COLO829 (cell line): ENCODE results near the gene SETMAR.

Experiments used
- DNase-seq: peaks from one replicate; pipeline ENCODE4 v3.0.0; 2012; ENCODE audit warnings: low spot score

The SETMAR gene

DNA sequence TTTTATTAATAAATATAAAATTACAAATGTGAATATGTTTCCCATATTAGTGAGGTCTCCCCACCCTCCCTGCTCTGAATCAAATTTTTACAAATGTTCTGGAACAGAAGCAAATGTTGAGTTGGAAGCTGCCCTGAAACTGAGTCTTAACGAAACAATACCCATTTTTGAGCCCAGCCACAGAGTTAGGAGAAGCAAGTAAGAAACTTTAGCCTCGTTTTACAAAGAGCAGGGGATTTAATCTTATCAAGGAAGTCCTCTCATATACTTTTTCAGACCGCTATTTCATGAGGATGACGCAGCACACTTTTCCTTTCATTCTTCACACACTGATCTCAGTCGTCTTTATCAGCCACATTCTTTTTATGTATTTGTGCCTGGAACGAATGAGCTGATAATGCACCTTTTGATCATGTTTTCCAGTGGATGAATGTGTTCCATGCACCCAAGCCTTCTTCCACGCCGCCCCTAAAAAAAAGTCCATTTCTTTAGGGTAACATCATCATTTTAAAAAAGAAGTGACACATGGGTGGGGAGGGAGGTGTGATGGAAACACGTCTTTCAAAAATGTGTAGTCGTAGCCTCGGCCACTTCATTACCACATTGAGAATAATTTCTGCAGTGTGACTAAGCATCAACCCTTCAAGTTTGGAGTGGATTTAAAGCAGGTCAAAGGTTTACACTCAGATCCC, 48.1 kb downstream of the SETMAR start:
- no peak for DNase-seq

DNA sequence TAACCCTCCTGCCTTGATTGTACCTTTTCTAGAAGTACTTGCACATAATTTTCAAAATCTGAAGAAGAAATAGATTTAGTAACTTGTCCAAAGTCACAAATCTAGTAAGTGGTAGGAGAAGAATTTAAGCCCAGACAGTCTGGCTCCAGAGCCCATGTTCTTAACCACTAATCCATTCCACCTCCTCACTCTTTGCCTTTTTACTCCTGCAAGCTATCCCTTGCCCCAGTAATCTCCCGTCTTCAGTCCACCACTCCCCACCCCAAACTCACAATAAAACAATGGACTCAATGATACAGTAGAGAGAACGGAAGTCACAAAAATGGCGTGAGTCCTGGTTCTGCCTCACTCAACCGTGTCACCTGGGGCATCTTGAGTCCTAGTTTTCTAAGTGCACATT, 48.7 kb downstream of the SETMAR start:
- DNase-seq = no peak

DNA sequence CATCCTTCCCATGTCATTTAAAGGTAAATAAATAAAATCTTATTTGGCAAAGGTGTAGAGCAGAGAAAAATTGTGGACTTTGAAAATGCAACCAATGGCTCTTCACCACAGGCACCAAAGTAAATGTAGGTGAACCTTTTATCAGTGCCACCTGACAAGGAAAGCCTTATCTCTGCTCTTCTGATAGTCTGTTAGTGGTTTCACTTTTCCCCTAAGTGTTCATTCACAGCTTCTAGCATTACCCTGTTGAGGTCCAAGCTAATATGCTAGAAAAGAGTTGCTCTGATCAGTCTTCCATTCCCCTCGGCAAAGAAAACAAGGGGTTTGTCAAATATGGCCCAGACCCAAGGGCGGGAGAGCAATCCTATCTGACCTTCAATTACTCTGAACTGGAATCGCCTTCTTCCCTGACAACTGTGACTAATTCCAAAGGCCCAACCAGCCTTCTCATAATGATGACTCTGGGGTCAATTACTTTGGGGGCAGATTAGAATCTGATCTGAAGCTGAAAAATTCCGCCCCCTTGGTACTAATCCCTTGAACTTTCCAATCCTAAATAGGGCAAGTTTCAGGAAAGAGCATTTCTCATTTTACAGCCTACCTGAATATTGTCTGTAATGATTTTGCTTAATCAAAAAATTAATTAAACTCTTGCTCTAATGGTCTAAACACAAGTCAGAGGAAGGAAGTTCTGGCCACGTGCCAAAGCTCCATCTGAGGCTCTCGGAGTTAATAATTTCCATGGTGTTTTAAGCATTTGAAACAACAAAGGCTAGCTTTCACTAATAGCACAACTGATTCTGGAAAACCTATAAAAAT, 52.4 kb downstream of the SETMAR start:
- peak; percentile 28 for DNase-seq

DNA sequence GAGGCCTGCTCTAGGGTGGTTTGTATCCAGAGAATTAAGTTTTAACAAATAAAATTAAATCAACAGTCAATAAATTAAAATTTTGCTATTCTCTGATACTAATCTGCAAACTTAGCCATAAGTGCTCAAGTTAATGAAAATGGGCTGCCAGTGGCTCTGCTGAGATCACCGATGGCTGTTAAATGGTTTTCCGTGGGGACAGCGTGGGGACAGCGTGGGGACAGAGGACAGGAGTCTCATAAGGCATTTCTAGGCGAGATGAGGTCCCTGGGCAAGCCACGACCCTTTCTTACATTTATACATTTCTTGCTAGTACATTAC, 53.0 kb downstream of the SETMAR start:
- no peak for DNase-seq

DNA sequence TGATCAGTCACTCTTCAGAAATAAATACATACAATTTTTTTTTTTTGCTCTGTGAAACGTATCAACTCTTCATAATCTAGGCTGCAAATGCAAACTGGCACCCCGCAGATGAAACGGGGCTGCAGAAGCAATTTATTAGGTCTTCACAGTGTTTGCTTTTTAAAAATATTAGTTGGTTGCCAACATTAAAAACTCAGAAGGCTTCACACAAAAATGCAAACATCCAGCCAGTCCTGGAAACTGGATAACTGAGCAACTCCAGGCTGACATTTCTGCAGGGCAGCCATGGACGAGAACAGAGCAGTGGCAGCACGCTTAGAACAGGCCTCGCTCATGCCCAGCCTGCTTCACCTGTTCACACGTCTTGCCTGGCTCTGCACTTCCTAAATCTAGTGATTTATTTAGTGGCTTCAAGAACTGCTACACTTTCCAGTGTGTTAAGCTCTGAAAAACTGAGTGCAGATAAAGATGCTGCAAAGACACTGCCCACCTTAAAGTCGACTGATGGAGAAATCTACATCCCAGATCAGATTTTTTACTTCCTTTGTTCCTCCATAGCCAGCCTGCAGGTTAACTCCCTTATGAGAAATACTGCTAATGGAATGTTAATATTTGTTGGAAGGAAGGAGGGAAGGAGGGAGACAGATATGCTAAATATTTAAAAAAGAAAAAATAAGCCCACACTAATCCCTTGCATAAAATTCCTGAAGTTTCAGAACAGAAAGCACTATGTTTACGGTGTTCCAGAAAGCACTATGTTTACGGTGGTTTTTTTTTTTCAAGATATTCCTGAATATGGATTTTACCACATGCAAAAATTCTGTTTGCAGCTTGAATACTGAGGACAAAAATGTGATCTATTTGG, 53.6 kb downstream of the SETMAR start:
- no peak for DNase-seq

DNA sequence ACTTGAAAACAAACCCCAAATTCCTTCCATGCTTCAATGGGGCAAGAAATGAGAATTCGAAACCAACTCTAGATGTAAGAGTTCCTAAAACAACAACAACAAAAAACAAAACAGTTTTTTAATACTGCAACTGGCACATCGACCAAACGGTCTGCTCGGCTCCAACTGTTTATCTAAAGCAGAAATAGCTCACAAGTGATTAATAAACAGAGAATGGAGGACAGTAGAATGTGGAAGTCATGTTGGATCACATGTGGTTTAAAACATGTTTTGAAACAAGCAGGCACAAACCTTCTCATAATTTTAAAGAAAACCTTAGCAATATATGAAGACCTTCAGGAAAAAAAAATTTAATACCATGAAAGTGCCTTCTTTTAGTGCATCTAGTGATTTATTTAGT, 55.1 kb downstream of the SETMAR start:
- no peak for DNase-seq

DNA sequence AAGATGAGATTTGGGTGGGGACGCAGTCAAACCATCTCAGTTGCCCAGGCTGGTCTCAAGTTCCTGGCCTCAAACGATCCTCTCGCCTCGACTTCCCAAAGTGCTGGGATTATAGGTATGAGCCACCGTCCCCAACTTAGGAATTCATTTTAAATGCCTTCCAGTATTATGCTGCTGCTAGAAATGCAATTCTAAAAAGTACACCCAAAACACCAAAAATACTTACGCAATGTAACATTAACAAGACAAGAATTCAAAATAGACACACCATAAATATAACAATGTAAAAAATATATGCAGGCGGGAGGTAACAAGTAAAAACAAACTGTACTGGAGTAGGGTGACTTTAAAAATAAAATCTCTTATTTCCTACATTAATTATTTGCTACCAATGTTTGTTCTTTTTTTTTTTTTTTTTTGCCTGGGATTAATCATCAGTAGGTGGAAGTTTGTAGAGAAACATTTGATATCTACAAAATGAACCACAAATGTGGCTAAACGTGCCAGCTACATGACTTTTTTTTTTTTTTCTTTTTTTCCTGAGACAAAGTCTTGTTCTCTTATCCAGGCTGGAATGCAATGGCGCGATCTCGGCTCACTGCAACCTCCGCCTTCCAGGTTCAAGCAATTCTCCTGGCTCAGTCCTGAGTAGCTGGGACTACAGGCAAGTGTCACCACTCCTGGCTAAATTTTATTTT, 56.8 kb downstream of the SETMAR start:
- DNase-seq = no peak

DNA sequence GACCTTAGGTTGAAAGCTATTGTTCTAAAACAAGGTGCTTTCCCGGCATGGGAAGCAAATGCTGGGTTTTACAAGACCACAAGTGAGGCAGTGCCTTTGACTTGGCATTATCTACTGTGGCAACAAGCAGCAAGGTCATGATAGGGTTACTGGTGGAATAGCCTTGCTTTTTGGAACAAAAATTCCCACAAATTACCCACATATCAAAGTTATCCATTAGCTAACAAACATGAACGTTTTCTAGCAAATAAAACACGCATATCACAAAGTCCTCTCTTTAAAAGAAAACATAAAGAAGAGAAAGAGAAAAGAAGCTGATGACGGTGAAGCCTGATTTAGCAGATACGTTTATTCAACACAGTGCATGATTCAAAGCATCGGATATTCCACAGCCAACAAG, 57.6 kb downstream of the SETMAR start:
- no peak for DNase-seq

DNA sequence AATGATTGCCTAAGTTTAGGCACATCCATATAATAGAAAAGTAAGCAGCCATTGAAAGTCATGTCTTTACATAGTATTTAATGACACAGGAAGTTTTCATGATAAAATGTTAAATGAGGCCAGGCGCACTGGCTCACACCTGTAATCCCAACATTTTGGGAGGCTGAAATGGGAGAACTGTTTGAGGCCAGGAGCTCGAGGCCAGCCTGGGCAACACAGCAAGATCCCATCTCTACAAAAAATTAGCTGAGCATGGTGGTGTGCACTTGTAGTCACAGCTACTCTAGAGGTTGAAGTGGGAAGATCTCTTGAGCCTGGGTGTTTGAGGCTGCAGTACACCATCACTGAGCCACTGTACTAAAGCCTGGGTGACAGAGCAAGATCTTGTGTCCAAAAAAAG, 59.4 kb downstream of the SETMAR start:
- DNase-seq = no peak
